Activated CD8-positive, alpha-beta memory T cell treated with anti-CD3 and anti-CD28 coated beads for 36 hours (primary cell): Measurements from ENCODE around the gene PPP1R13B. TPM values are rescaled to one million over a fixed set of nuclear protein-coding genes. Genes with fewer than 3 reads are reported as not detected.
"Not testable (repeated sequence)": the region's sequence is repeated elsewhere in the genome, so short reads cannot be mapped to it uniquely, and the experiment has no call there.

ENCODE experiments used
- CTCF ChIA-PET: fragments of 350-600 bp; sonication (Branson Sonifier 250); formaldehyde crosslinking; loops from one replicate; lab custom pipeline; 2021; ENCODE audit warnings: antibody characterized with exemption; lab: Charles Lee
- POLR2A ChIA-PET: fragments of 350-600 bp; sonication (Branson Sonifier 250); formaldehyde crosslinking; loops from one replicate; lab custom pipeline; 2021; ENCODE audit warnings: antibody characterized with exemption; lab: Charles Lee
- total RNA-seq, 2 experiments: library from RNA; stranded (reverse); gene quantifications; one replicate each; pipeline ENCODE4 v1.2.3, GENCODE V29; 2021

PPP1R13B gene, protein sequence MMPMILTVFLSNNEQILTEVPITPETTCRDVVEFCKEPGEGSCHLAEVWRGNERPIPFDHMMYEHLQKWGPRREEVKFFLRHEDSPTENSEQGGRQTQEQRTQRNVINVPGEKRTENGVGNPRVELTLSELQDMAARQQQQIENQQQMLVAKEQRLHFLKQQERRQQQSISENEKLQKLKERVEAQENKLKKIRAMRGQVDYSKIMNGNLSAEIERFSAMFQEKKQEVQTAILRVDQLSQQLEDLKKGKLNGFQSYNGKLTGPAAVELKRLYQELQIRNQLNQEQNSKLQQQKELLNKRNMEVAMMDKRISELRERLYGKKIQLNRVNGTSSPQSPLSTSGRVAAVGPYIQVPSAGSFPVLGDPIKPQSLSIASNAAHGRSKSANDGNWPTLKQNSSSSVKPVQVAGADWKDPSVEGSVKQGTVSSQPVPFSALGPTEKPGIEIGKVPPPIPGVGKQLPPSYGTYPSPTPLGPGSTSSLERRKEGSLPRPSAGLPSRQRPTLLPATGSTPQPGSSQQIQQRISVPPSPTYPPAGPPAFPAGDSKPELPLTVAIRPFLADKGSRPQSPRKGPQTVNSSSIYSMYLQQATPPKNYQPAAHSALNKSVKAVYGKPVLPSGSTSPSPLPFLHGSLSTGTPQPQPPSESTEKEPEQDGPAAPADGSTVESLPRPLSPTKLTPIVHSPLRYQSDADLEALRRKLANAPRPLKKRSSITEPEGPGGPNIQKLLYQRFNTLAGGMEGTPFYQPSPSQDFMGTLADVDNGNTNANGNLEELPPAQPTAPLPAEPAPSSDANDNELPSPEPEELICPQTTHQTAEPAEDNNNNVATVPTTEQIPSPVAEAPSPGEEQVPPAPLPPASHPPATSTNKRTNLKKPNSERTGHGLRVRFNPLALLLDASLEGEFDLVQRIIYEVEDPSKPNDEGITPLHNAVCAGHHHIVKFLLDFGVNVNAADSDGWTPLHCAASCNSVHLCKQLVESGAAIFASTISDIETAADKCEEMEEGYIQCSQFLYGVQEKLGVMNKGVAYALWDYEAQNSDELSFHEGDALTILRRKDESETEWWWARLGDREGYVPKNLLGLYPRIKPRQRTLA
- 10 to 100 TPM; 12.4 to 12.7 TPM for total RNA-seq

DNA sequence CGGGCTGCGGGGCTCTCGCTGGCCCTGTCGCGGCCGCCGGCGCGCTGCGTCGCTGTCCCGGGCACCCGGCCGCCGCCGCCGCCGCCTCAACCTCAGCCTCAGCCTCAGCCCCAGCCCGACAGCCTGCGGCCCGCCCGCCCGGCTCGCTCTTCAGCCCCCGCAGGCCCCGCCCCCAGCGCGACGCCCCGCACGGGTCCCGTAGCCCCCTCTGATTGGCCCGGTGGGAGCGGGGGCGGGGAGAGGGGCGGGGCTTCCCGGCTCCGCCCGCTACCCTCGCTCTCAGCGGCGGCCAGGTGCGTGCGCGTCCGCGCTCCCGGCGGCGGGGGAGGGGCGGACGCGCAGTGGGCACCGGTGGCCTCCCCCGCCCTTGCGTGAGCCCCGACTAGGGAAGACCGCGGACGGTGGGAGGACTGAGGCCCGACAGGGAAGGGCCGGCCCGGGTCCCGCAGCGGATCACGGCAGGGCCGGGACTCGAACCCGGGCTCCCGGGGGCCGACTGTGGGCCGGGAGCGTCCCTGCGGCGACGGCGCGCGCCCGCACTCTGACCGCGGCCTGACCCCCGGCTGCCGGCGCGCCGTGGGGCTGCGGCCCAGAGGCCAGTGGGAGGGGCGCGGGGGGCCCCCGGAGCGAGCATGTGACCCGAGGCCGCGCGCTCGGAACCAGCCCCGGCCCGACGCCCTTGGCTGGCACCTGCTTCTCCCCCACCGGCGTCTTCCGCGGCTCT is at the start of gene PPP1R13B:
PPP1R13B (minus strand) TSS at position 125 of the 724 bp plus-strand sequence. CDS start 268 bp downstream, outside the sequence.
- POLR2A ChIA-PET = interaction anchor here (0.6 to 1.0 kb wide), 2 partner anchors 25 to 320 kb away, joined by 4 to 5 read pairs; no protein-coding TSS in a partner anchor
- CTCF ChIA-PET = interaction anchor here (0.9 kb wide), 1 partner anchor 378 kb away, joined by 3 read pairs; no protein-coding TSS in a partner anchor

DNA sequence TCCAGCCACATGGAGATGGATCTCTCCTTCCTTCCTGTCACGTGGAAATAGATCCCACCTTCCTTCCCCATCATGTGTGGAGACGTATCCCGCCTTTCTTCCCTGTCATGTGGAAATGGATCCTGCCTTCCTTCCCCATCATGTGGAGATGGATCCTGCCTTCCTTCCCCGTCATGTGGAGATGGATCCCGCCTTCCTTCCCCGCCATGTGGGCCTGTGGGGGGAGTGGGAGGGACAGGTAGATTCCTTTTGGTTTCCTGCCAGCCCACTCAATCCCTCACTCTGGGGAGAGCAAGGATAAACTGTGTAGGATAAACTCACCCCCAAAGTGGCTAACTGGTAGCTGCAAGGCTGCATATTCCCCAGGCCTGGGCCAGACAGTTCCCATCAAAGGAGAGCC is 49.2 kb upstream of the PPP1R13B start:
- ChIA-PET CTCF (no interaction called here), POLR2A (no interaction called here)

DNA sequence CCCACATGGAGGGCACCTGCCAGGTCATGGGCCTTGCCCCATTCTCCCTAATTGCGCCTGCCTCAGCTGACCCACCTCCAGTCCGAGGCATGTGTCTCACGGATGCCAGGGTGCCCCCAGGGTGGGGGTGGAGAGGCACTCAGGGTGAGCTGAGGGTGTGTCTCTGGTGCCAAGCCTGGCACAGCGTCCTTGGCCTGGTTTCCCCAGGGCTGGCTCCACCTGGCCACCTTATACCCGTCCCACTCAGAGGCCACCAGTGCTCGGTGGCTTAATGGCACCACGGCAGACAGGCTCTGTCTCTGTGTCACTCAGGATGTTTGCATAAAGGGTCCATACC is 47.3 kb upstream of the PPP1R13B start:
- ChIA-PET CTCF (no interaction called here), POLR2A (no interaction called here)

DNA sequence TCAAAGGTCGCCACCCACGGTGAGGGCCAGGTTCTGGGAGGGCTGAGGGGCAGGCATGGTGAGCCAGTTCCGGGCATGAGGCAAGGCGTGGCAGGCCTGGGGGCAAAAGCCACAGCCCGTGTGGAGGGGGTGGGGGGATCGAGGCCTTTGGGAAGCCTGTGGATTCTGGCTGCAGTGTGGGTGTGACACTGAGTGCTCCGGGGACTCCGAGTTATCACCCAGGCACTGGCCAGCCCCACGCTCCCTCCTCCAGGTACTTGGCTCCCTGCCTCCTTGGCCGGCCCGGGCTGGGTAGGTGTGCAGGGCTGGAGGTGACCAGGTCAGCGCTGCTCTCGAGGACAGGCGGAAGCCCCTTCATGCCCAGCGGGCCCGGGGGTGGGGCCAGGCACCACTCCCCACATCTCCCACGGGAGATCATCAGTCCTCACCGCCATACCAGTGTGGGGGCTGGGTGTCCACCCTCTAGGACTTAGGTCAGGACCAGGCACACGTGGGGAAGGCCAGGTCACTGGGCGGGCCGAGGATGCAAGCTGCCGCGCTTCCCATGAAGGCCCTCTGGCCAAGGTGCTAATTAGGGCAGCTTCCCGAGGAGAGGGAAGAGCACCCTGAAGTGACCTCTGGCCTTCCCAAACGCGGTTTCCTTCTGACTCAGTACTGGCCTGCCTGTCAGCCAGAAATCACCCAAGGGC is 46.8 kb upstream of the PPP1R13B start:
- ChIA-PET CTCF (no interaction called here), POLR2A (no interaction called here)

DNA sequence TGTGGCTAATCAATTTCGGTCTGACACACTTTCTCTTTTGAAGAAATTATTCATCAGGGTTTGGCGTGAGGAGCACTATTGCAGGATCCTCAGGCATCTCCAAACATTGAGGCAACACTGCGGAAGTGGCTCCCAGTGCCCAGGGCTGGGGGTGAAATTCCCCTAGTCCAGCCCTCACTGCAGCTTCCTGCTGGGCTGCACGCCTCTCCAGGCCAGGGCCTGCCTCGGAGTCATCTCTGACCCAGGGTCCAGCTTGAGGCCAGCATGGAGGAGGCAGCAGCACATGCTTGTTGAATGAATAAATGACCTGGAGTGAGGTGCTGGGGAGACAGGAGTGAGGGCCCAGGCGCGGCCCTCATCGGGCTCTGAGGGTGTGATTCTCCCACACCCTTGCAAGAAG is 44.9 kb upstream of the PPP1R13B start:
- ChIA-PET CTCF (interaction anchor here (1.1 to 2.3 kb wide), 2 partner anchors 9 to 52 kb away, joined by 3 to 8 read pairs; no protein-coding TSS in a partner anchor), POLR2A (interaction anchor here (0.7 kb wide), 1 partner anchor 23 kb away, joined by 3 read pairs; no protein-coding TSS in a partner anchor)

DNA sequence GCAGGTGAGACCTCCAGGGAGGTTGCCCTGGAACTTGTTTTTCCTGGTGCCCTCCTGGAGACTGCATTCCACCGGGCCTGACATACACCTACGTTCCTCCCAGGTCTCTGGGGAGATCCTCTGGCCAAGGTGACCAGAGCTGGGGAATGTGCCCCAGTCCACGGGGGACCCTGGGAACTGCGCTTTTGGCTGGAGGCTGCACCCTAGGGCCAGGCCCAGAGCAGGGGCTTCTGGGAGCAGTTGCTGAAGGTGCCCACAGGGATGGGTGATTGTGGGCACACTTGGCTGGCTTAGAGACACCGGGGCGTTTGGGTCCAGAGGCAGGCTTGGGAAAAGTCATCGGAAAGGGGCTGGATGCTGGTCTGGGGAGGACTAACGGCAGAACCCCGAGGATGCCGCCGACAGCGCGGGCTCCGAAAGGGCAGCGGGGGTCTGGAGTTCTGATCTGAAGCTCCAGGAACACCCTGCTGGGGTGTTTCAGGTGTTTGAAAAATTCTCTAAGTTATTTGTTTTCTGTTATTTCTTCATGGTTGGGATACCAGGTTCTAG is 44.4 kb upstream of the PPP1R13B start:
- ChIA-PET CTCF (interaction anchor here (2.3 kb wide), 1 partner anchor 9 kb away, joined by 8 read pairs; no protein-coding TSS in a partner anchor), POLR2A (interaction anchor here (0.7 kb wide), 1 partner anchor 23 kb away, joined by 3 read pairs; no protein-coding TSS in a partner anchor)

DNA sequence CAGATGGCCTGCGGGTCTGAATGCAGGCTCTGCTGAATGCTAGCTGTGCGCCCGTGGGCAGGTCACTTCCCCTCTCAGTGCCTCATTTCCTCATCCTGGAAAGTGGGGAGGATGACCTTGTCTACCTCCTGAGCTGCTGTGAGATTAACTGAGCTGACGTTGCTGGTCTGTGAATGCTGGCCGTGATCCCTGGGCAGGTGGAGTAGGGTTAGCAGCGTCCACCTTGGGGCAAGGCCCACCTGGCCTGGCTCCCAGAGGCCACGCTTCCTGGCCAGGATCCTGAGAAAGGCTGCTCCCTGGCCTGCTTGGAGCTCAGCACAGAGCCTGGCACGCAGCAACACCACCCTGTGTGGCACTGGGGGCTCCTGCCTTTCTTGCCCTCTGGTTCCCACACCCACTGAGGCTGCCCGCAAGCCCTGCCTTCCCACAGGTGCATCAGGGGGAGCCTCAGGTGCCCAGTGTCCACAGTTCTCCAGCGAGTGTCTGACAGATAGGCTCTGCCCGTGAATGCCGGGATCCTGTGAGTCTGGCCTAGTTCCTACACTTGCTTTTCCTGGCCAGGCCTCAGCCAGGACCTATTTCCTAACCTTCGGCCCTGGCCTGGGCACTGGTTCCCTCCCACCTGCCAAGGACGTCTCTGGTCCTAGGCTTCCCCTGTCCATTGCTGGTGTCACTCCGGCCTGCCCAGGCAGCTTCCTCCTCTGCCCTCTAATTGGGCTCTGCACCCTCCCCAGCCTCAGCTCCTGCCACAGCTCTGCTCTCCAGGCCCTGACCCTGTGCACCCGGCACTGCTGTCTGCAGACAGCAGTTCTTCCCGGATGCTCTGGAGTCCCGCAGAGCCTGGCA is 43.7 kb upstream of the PPP1R13B start:
- CTCF ChIA-PET = interaction anchor here (2.3 kb wide), 1 partner anchor 10 kb away, joined by 8 read pairs; no protein-coding TSS in a partner anchor
- POLR2A ChIA-PET = no interaction called here

DNA sequence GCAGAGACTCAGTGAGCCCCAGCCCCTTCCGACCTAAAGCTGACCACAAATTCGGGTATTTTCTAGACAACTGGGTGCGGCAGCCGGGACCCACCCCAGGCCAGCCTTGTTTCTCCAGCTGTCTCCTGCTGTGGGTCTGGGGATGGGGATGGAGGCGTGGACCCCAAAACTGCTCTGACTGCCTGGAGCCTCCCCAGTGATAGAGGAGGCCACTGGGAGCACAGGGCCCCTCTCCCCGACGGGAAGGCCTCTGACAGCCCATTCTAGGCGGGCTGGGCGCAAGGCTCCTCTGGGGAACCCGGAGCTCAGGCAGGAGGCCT is 42.6 kb upstream of the PPP1R13B start:
- ChIA-PET POLR2A (no interaction called here), CTCF (interaction anchor here (2.3 kb wide), 1 partner anchor 11 kb away, joined by 8 read pairs; no protein-coding TSS in a partner anchor)

DNA sequence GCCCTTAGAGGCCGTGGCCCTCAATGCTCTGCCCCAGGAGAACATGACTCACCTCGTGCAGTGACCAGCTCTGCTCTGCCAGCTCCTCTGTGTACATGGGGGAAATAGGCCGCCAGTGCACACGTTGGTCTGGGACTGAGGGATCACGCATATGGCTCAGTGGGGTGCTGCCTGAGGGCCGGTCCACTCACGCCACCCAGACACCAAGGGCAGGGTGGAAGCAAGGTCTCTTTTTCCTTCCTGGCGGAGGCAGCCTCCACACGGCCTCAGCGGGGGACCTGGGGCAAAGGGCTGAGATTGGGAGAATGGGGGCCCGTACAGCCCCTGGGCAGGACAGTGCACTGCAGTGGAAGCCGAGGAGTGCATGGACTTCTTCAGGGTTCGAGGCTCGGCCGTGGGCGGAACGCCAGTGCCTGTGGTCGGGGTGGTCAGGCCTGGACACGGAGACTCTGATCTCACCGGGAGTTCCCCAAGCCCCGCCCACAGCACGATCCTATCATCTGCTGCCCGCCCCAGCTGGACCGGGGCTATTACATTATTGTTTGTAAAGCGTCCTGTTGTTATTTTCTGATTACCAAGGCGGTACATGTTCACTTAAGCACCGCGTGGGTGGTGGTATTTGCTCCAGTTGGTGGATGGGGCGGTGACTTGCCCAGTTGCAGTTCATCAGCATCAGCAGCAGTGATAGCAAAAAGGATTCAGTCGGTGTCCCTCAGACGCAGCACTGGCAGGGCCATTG is 42.1 kb upstream of the PPP1R13B start:
- ChIA-PET CTCF (no interaction called here), POLR2A (no interaction called here)

DNA sequence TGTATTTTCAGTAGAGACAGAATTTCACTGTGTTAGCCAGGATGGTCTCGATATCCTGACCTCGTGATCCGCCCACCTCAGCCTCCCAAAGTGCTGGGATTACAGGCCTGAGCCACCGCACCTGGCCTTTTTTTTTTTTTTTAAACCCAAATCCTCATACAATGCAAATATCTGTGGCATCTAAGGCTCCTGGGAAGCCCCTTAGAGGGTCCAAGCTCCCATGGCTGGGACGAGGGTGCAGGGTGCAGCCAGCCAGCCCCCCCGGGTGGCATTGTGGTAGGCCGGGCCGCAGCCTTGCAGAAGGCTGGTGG is 41.6 kb upstream of the PPP1R13B start:
- POLR2A ChIA-PET, CTCF ChIA-PET: not testable (repeated sequence)

DNA sequence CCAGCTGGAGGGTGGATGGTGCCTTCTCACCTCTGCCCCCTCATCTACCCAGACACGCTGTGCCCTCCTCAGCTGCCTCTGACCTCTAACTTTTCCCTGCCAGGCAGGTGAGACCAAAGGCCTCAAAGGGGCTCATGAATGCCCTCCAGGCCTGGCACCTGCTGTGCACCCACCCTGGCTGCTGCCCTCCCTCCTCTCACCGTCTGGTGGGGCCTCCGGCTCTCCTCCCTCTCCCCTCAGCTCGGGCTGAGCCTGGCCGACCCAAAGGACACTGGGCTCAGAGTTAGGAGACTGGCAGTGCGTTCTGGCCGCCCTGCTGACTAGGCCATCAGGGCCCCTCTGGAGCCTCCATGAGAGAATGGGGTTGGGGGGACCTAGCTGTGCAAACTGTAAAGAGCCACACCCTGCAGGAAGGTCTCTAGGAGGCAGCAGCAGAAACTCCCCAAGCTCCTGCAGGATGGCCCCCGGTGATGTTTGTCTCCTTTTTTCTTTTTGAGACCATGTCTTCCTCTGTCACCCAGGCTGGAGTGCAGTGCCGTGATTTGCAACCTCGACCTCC is 40.3 kb upstream of the PPP1R13B start:
- ChIA-PET CTCF (interaction anchor here (1.2 kb wide), 1 partner anchor 23 kb away, joined by 4 read pairs; no protein-coding TSS in a partner anchor), POLR2A (no interaction called here)

DNA sequence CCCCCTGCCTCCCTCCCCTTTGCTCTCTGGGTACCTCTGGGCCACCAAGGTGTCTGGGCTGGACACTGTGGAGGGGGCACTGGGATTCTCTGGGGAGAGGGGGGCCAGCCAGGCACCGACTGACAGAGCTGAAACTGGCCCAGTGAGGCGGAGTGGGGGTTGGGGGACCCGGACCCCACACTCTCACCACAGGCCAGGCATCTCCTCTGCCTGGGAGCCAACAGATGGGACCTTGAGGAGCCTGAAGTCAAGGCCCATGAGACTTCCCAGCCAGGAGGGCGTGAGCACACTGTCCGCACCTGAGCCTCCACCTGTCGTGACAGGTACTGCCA is 39.8 kb upstream of the PPP1R13B start:
- ChIA-PET CTCF (interaction anchor here (1.2 kb wide), 1 partner anchor 23 kb away, joined by 4 read pairs; no protein-coding TSS in a partner anchor), POLR2A (no interaction called here)

DNA sequence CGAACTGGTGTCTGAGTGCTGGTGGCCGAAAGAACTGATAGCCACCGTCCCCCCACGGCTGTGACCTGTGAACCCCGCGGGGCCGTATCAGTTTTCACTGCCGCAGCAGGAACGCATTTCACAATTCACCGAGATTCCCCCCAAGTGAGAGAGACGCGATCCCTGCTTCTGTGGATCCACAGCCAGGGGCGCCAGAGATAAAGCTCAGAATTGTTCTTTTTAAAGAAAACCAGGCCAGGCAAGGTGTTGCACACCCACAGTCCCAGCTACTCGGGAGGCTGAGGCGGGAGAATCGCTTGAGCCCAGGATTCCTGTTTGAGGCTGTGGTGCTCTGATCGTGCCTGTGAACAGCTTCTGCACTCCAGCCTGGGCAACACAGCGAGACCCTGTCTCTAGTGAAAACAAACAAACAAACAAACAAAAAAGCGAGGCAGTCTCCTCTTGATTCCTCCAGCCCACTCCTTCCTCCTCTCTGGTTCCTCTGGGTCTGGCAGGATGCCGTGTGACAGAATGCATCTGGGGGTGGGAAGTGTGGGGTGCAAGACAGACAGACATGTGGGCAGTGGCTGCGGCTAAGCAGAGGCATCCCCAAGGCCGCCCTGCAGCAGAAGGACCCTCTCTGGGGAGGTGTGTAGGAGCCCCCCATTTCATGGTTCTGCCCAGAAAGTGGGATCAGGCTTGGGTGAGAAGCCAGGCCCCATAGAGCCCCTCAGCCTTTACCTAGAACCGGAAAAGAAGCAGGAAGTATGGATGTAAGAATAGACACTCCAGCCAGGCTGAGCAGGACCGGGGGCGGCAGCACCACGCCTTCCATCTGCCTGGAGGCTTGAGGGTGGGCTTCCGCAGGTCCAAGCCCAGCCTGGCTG is 39.2 kb upstream of the PPP1R13B start:
- POLR2A ChIA-PET = no interaction called here
- CTCF ChIA-PET = no interaction called here

DNA sequence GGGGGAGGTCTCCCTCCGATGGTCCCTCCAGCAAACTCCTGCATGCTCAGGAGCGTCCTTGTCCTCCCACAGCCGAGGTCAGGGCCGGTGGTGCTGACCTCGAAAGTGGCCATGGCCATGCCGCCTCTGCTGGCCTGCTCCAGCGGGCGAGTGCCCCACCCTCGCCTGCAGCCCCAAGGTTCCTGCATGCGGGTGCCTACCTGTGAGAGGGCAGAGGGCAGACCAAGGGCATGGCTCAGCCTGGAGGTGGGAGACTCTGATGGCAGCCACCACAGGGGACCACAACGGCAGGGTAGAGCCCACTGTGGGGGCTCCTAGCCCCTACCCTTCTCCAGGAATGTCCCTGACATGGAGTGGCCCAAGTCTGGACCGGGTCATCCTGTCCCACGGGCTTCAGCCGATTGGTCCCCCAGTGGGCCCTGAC is 38.1 kb upstream of the PPP1R13B start:
- CTCF ChIA-PET = interaction anchor here (1.2 kb wide), 1 partner anchor 24 kb away, joined by 4 read pairs; no protein-coding TSS in a partner anchor
- POLR2A ChIA-PET = no interaction called here

DNA sequence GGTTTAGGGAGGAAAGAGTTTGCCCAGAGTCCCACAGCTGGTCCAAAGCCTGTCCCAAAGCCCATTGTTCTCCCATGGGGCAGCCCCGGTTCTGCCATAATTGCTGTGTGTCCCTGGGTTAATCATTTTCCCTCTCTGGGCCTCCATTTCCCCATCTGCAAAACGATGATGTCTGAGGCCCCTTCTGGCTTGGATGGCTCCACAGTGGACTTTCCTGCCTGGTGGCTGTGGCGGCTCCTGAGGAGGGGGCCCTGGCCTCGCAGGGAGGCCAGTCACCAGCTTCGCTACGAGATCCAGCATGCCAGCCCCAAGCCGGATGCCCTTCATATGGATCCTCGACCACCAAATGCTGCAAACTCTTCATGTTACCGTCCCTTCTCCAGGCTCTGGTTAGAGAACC is 37.5 kb upstream of the PPP1R13B start:
- ChIA-PET POLR2A (no interaction called here), CTCF (interaction anchor here (1.2 kb wide), 1 partner anchor 25 kb away, joined by 4 read pairs; no protein-coding TSS in a partner anchor)

DNA sequence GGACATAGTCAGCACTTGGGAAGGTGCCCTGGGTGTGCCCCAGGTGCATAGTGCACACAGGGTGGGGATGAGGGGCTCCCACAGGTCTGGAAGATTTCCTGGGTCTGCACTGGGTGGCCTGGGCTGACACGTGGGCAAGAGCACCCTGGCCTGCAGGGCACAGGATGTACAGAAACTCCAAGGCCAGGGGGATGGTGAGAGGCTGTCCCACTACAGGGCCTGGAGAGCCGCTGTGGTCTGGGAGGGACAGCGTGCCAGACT is 35.8 kb upstream of the PPP1R13B start:
- ChIA-PET CTCF (no interaction called here), POLR2A (no interaction called here)
